Measurements from ENCODE around the gene EARS2.
A peak's percentile ranks its signal among the peaks of the same experiment; 100 is the strongest.

GRCh38 chr16:23539984-23540816 lies 16.9 kb downstream of the EARS2 start:
- TF ChIP-seq POLR2A (IDR thresholded peaks at IDR 0.05): no peak
- TF ChIP-seq, protein P1, sequence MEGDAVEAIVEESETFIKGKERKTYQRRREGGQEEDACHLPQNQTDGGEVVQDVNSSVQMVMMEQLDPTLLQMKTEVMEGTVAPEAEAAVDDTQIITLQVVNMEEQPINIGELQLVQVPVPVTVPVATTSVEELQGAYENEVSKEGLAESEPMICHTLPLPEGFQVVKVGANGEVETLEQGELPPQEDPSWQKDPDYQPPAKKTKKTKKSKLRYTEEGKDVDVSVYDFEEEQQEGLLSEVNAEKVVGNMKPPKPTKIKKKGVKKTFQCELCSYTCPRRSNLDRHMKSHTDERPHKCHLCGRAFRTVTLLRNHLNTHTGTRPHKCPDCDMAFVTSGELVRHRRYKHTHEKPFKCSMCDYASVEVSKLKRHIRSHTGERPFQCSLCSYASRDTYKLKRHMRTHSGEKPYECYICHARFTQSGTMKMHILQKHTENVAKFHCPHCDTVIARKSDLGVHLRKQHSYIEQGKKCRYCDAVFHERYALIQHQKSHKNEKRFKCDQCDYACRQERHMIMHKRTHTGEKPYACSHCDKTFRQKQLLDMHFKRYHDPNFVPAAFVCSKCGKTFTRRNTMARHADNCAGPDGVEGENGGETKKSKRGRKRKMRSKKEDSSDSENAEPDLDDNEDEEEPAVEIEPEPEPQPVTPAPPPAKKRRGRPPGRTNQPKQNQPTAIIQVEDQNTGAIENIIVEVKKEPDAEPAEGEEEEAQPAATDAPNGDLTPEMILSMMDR (IDR thresholded peaks at IDR 0.05): peak in 1 of 3 donors; percentile 18

Data from lower leg skin (tissue), 3 donors.